HCT116 (cell line): ENCODE measurements around the gene SMTN. TPM values are rescaled to one million over a fixed set of nuclear protein-coding genes. Genes with fewer than 3 reads are reported as not detected.

Source experiments
- ATAC-seq: fragments of 200-7000 bp; cut with Tn5 transposase; 2 replicates; pipeline ENCODE4 v1.9.1; 2020; ENCODE audit warnings: mild to moderate bottlenecking, moderate library complexity
- BruUV-seq: library from RNA; stranded (reverse); fragments of 400-500 nt; replicated peaks from 2 replicates; lab custom pipeline; 2021; lab: Mats Ljungman, UMichigan
- CTCF ChIA-PET: fragments of 300-600 bp; sonication (Branson Sonifier 250); formaldehyde crosslinking; loops from one replicate; lab custom pipeline; 2021; ENCODE audit warnings: antibody characterized with exemption; lab: Charles Lee
- POLR2A ChIA-PET: fragments of 300-600, 350-600 bp; sonication (Branson Sonifier 250); formaldehyde crosslinking; loops from one replicate; lab custom pipeline; 2021; ENCODE audit warnings: antibody characterized with exemption; lab: Charles Lee
- RAD21 ChIA-PET, 2 experiments: fragments of 300-600 bp; sonication (Branson Sonifier 250); formaldehyde crosslinking; loops; one replicate each; lab custom pipeline; 2023; ENCODE audit warnings: low total read pairs in 2 of 2; ENCODE audit not compliant: uncharacterized antibody in 2 of 2, unreplicated experiment in 2 of 2, low non-redundant PET in 1 of 2; lab: Charles Lee
- DNase-seq: peaks from one replicate; pipeline ENCODE4 v3.0.0-alpha.2; 2010; ENCODE audit warnings: low read depth, low spot score
- H2AFZ ChIP-seq: fragments of 200-600 bp; shearing (Covaris generic), sonication (generic); 2 replicates; pipeline ENCODE4 v1.6.1; 2017; ENCODE audit warnings: low read depth, mixed run types, mixed read lengths, antibody characterized with exemption, low read length; ENCODE audit not compliant: poor library complexity, severe bottlenecking
- H3K27ac ChIP-seq: 2 replicates; pipeline ENCODE4 v1.5.1; 2012; ENCODE audit warnings: low read depth, low read length
- H3K27me3 ChIP-seq: fragments of 200-600 bp; sonication (generic); 2 replicates; pipeline ENCODE4 v1.6.1; 2016; ENCODE audit warnings: mixed run types, low read length, mixed read lengths; ENCODE audit not compliant: insufficient read depth
- H3K36me3 ChIP-seq, 2 experiments: fragments of 200-500 bp in 1 of 2; fragments of 200-600 bp in 1 of 2; sonication (Bioruptor generic) in 1 of 2; sonication (generic) in 1 of 2; 2 replicates each; pipeline versions ENCODE4 v1.5.1 to v1.6.1; 2014 to 2016; ENCODE audit warnings: low read length in 2 of 2, inconsistent platforms in 1 of 2, mixed read lengths in 1 of 2, mixed run types in 1 of 2; ENCODE audit not compliant: insufficient read depth in 2 of 2, control insufficient read depth in 1 of 2
- H3K4me1 ChIP-seq, 2 experiments: fragments of 200-600 bp in 1 of 2; sonication (generic) in 1 of 2; 2 replicates each; pipeline versions ENCODE4 v1.5.1 to v1.6.1; 2012 to 2017; ENCODE audit warnings: low read length in 2 of 2, inconsistent platforms in 1 of 2, mild to moderate bottlenecking in 1 of 2, mixed read lengths in 1 of 2, mixed run types in 1 of 2, moderate library complexity in 1 of 2; ENCODE audit not compliant: insufficient read depth in 2 of 2, control insufficient read depth in 1 of 2
- H3K4me2 ChIP-seq: fragments of 200-600 bp; sonication (generic); 2 replicates; pipeline ENCODE4 v1.6.1; 2017; ENCODE audit warnings: mixed run types, low read length, mixed read lengths
- H3K4me3 ChIP-seq, 2 experiments: fragments of 200-600 bp in 1 of 2; sonication (generic) in 1 of 2; replicated peaks in 1 of 2; 2 replicates each; pipeline ENCODE4 v1.5.1; 2011 to 2016; ENCODE audit warnings: low read length in 2 of 2, control low read depth in 1 of 2, low read depth in 1 of 2, mild to moderate bottlenecking in 1 of 2, mixed read lengths in 1 of 2, mixed run types in 1 of 2
- H3K79me2 ChIP-seq: fragments of 200-600 bp; sonication (generic); 2 replicates; pipeline ENCODE4 v1.6.1; 2017; ENCODE audit warnings: mild to moderate bottlenecking, mixed run types, low read length, moderate library complexity, mixed read lengths; ENCODE audit not compliant: insufficient read depth
- H3K9ac ChIP-seq: fragments of 200-600 bp; sonication (generic); 2 replicates; pipeline ENCODE4 v1.6.1; 2016; ENCODE audit warnings: low read length, mixed read lengths
- H3K9me2 ChIP-seq: fragments of 200-600 bp; sonication (generic), shearing (Covaris generic); 2 replicates; pipeline ENCODE4 v1.6.1; 2017; ENCODE audit warnings: mixed run types, mild to moderate bottlenecking, moderate library complexity; ENCODE audit not compliant: insufficient read depth
- H3K9me3 ChIP-seq, 2 experiments: fragments of 200-500 bp in 1 of 2; fragments of 200-600 bp in 1 of 2; sonication (Bioruptor generic) in 1 of 2; sonication (generic) in 1 of 2; 2 replicates each; pipeline ENCODE4 v1.6.1; 2014 to 2017; ENCODE audit warnings: low read length in 2 of 2, mixed read lengths in 2 of 2, inconsistent platforms in 1 of 2, low read depth in 1 of 2, mild to moderate bottlenecking in 1 of 2, mixed run types in 1 of 2, moderate library complexity in 1 of 2; ENCODE audit not compliant: control insufficient read depth in 1 of 2, insufficient read depth in 1 of 2
- H4K20me1 ChIP-seq: fragments of 200-600 bp; sonication (generic), shearing (Covaris generic); 2 replicates; pipeline ENCODE4 v1.6.1; 2017; ENCODE audit warnings: mixed run types, mild to moderate bottlenecking, moderate library complexity; ENCODE audit not compliant: insufficient read depth
- EZH2 ChIP-seq: fragments of 200-600 bp; sonication (generic); IDR thresholded peaks from 2 replicates; pipeline ENCODE4 v1.6.1; 2017; ENCODE audit warnings: antibody characterized with exemption, mixed run types
- FOSL1 ChIP-seq: IDR thresholded peaks from 2 replicates; pipeline ENCODE4 v1.6.1; 2012; ENCODE audit warnings: low read depth
- JUND ChIP-seq: IDR thresholded peaks from 2 replicates; pipeline ENCODE4 v1.6.1; 2012
- POLR2AphosphoS5 ChIP-seq: IDR thresholded peaks from 2 replicates; pipeline ENCODE4 v1.6.1; 2011; ENCODE audit warnings: mild to moderate bottlenecking, low read depth, low read length, moderate library complexity
- RAD21 ChIP-seq: IDR thresholded peaks from 2 replicates; pipeline ENCODE4 v1.6.1; 2012; ENCODE audit warnings: low read depth, mild to moderate bottlenecking
- SIN3A ChIP-seq: IDR thresholded peaks from 2 replicates; pipeline ENCODE4 v1.6.1; 2012; ENCODE audit warnings: low read depth
- SP1 ChIP-seq: IDR thresholded peaks from 2 replicates; pipeline ENCODE4 v1.6.1; 2012; ENCODE audit warnings: low read depth
- SRF ChIP-seq: IDR thresholded peaks from 2 replicates; pipeline ENCODE4 v1.6.1; 2012; ENCODE audit warnings: low read depth
- TCF7L2 ChIP-seq: IDR thresholded peaks from 2 replicates; pipeline ENCODE4 v1.7.0; 2011; ENCODE audit warnings: borderline replicate concordance, inconsistent platforms; ENCODE audit not compliant: insufficient read depth, insufficient read length; ENCODE audit errors: extremely low read depth
- intact Hi-C: fragments of 100-400 bp; cut with micrococcal nuclease; formaldehyde crosslinking; loops from 2 replicates; pipeline ENCODE4 v1.10.0; 2022
- total RNA-seq: library from RNA; stranded (reverse); gene quantifications from one replicate; pipeline ENCODE4 v1.2.1, GENCODE V29; 2021; ENCODE audit not compliant: unreplicated experiment
- TF ChIP-seq, protein P1 (sequence below), 3 experiments: fragments of 200-600 bp in 1 of 3; sonication (generic) in 1 of 3; IDR thresholded peaks in 2 of 3; conservative IDR thresholded peaks in 1 of 3; 2 replicates each; pipeline ENCODE4 v1.5.1; 2012 to 2017; ENCODE audit warnings: low read depth in 2 of 3, low read length in 2 of 3, antibody characterized with exemption in 1 of 3, borderline replicate concordance in 1 of 3, control low read depth in 1 of 3, mild to moderate bottlenecking in 1 of 3, mixed read lengths in 1 of 3, mixed run types in 1 of 3, moderate library complexity in 1 of 3; ENCODE audit not compliant: insufficient read depth in 1 of 3

SMTN gene
- total RNA-seq, 1 experiment from 2014 or later: 148 TPM

DNA sequence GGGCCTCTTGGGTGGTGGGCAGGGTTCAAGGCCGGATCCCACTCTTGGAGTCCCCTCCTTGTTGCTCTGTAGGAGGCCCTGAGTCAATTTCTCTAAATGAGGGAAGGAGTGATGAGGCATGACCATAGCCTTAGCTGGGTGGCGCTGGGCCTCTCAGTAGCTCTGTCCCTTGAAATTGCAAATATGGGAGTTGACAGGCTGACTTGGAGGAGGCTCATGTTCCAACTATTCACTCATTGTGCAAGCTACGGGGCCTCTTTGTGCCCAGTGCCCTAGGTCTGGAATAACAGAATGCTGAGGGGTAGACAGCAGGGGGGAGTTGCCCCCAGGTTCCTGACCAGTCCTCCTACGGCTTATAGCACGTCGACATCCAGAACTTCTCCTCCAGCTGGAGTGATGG, 18.3 kb downstream of the SMTN start:
- Histone ChIP-seq H3K36me3 (peaks cover 27 to 50% of the 10 kb centered on the region in 2 experiments), H3K4me1 (peaks cover 0 to 15% of the 10 kb centered on the region in 2 experiments; a peak in 2 of 4 replicates), H3K79me2 (no peaks in the 10 kb centered on the region), H3K4me2 (no peak overlapping the region), H3K9me2 (no peaks in the 10 kb centered on the region), H3K4me3 (no peak overlapping the region), H3K9me3 (no peaks in the 10 kb centered on the region), H4K20me1 (no peaks in the 10 kb centered on the region), H2AFZ (no peak overlapping the region), H3K27me3 (no peaks in the 10 kb centered on the region), H3K9ac (no peak overlapping the region), H3K27ac (no peak overlapping the region)
- no TSS peak for BruUV-seq
- ATAC-seq (no peak), DNase-seq (no peak)
- TF ChIP-seq JUND: no peak
- no peak for TF ChIP-seq RAD21
- TF ChIP-seq TCF7L2: no peak
- no peak for TF ChIP-seq EZH2
- intact Hi-C loops: no loop called here
- ChIA-PET RAD21 (no interaction called here), POLR2A (interaction anchor here (1.4 kb wide), 1 partner anchor 8 kb away, joined by 4 read pairs; the partner anchor contains the start of gene SELENOM), CTCF (interaction anchor here (1.0 kb wide), 1 partner anchor 8 kb away, joined by 4 read pairs; the partner anchor contains the start of gene SELENOM)

DNA sequence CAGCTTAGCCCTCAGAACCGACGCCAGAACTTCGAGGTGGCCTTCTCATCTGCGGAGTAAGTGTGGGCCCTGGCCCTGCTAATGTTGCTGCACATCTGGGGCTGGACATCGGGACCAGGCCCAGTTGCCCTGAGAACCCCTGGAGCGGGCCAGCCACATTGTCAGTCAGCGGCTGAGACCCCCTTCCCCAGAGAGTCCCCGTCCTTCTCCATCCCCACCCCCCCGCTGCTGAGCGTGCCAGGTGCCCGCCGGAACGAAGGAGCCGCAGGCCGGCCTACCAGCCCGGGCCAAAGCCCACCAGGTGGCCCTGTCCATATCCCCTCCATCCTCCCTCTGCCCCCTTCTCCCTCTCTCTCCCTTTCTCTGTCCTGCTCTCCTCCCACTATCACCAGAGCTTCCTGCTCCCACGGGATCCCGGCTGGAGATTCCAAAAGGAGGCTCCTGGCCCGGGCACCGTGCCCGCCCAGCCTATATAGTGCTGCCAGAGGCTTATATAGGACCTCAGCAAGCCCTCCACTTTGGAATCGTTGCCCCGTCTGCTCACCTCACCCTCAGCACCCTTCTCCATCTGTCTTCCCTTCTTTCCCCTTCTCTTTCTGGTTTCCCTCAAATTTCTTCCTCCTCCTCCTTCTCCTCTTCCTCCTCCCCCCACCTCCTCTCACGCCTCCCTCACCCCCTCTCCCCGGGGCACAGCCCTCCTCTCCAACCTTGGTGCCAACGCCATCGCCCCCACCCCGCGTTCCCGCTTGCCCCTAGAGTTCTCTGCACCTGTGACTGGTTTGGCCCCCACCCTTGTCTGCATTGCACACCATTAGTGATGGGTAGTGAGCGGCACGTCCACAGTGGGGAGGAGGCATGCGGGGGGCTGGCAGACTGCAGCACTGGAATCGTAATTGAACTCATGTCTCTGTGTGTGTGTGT, 19.0 kb downstream of the SMTN start:
- no peaks in the 10 kb centered on the region for H4K20me1 ChIP-seq
- no TSS peak for BruUV-seq
- ChIA-PET RAD21 (no interaction called here), CTCF (no interaction called here), POLR2A (no interaction called here)
- no peaks in the 10 kb centered on the region for H3K27me3 ChIP-seq
- H3K79me2 ChIP-seq: no peaks in the 10 kb centered on the region
- peaks cover 25 to 51% of the 10 kb centered on the region in 2 experiments for H3K36me3 ChIP-seq
- no peak overlapping the region for H3K27ac ChIP-seq
- H3K4me2 ChIP-seq: no peak overlapping the region
- intact Hi-C loops: no loop called here
- no peaks in the 10 kb centered on the region for H3K9me3 ChIP-seq
- DNase-seq: no peak
- H2AFZ ChIP-seq: no peak overlapping the region
- H3K9ac ChIP-seq: no peak overlapping the region
- no peak for ATAC-seq
- no peak overlapping the region for H3K4me3 ChIP-seq
- no peaks in the 10 kb centered on the region for H3K9me2 ChIP-seq
- TF ChIP-seq SP1 (no peak), SRF (no peak), POLR2AphosphoS5 (no peak), SIN3A (no peak), FOSL1 (no peak)
- TF ChIP-seq, protein P1, sequence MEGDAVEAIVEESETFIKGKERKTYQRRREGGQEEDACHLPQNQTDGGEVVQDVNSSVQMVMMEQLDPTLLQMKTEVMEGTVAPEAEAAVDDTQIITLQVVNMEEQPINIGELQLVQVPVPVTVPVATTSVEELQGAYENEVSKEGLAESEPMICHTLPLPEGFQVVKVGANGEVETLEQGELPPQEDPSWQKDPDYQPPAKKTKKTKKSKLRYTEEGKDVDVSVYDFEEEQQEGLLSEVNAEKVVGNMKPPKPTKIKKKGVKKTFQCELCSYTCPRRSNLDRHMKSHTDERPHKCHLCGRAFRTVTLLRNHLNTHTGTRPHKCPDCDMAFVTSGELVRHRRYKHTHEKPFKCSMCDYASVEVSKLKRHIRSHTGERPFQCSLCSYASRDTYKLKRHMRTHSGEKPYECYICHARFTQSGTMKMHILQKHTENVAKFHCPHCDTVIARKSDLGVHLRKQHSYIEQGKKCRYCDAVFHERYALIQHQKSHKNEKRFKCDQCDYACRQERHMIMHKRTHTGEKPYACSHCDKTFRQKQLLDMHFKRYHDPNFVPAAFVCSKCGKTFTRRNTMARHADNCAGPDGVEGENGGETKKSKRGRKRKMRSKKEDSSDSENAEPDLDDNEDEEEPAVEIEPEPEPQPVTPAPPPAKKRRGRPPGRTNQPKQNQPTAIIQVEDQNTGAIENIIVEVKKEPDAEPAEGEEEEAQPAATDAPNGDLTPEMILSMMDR (IDR thresholded peaks at IDR 0.05 in 2 of 3, conservative IDR thresholded peaks at IDR 0.05 in 1 of 3; ENCODE audit: borderline replicate concordance in 1 of 3, insufficient read depth in 1 of 3, low read depth in 2 of 3, low read length in 2 of 3): no peak
- peaks cover 0 to 15% of the 10 kb centered on the region in 2 experiments; a peak in 2 of 4 replicates for H3K4me1 ChIP-seq
